HepG2 (cell line): ENCODE data around the gene ADAMTS13. TPM values are rescaled to one million over a fixed set of nuclear protein-coding genes. Genes with fewer than 3 reads are reported as not detected.

Source experiments
- ATAC-seq: fragments of 200-7000 bp; cut with Tn5 transposase; 3 replicates; pipeline ENCODE4 v1.9.1; 2020; ENCODE audit warnings: mild to moderate bottlenecking, moderate library complexity
- BruUV-seq: library from RNA; stranded (reverse); fragments of 400-500 nt; replicated peaks from 2 replicates; lab custom pipeline; 2021; lab: Mats Ljungman, UMichigan
- CTCF ChIA-PET: fragments of 300-600 bp; formaldehyde crosslinking; extraction: SDS; loops from one replicate; lab custom pipeline; 2021; ENCODE audit warnings: low total read pairs, inconsistent platforms, low intra/inter-chr PET ratio; lab: Yijun Ruan, JAX
- POLR2A ChIA-PET: fragments of 350-600 bp; sonication (Branson Sonifier 250); formaldehyde crosslinking; loops from one replicate; lab custom pipeline; 2020; ENCODE audit warnings: antibody characterized with exemption, inconsistent platforms; lab: Yijun Ruan, JAX
- DNase-seq: peaks from one replicate; pipeline ENCODE4 v3.0.0-alpha.2; 2015; ENCODE audit warnings: low spot score
- FAIRE-seq: peaks from 3 replicates; lab custom pipeline; 2011; peaks lifted over from hg19 to GRCh38; lab: Jason Lieb, UNC
- H2AFZ ChIP-seq: one replicate; pipeline ENCODE4 v1.6.1; 2011; ENCODE audit warnings: low read length, inconsistent platforms
- H3K27ac ChIP-seq: fragments of 300-600 bp; 3 replicates; pipeline ENCODE4 v1.8.0; 2011; ENCODE audit warnings: mixed run types, mild to moderate bottlenecking, mixed read lengths, low read length, inconsistent platforms; ENCODE audit not compliant: insufficient read depth; ENCODE audit errors: extremely low read length
- H3K27me3 ChIP-seq, 2 experiments: fragments of 200-600 bp in 1 of 2; 2 replicates in 1 of 2; 3 replicates in 1 of 2; pipeline versions ENCODE4 v1.6.0 to v1.8.0; 2011; ENCODE audit warnings: low read length in 2 of 2, mild to moderate bottlenecking in 2 of 2, moderate library complexity in 2 of 2, inconsistent platforms in 1 of 2; ENCODE audit not compliant: insufficient read depth in 2 of 2, control insufficient read depth in 1 of 2
- H3K36me3 ChIP-seq, 2 experiments: fragments of 200-600 bp in 1 of 2; replicated peaks in 1 of 2; 2 replicates in 1 of 2; 3 replicates in 1 of 2; pipeline versions ENCODE4 v1.5.1 to v1.8.0; 2011; ENCODE audit warnings: low read length in 2 of 2, inconsistent platforms in 1 of 2; ENCODE audit not compliant: insufficient read depth in 2 of 2, control insufficient read depth in 1 of 2
- H3K4me1 ChIP-seq: 2 replicates; pipeline ENCODE4 v1.5.1; 2012; ENCODE audit warnings: low read length, inconsistent platforms; ENCODE audit not compliant: insufficient read depth
- H3K4me2 ChIP-seq: 2 replicates; pipeline ENCODE4 v1.6.0; 2011; ENCODE audit warnings: low read depth, low read length, inconsistent platforms
- H3K4me3 ChIP-seq, 3 experiments: fragments of 200-600 bp in 1 of 3; sonication (generic), shearing (Covaris generic) in 1 of 3; replicated peaks in 1 of 3; 2 replicates each; pipeline ENCODE4 v1.5.1; 2011 to 2016; ENCODE audit warnings: low read length in 3 of 3, inconsistent platforms in 2 of 3, low read depth in 2 of 3, mild to moderate bottlenecking in 2 of 3, control low read depth in 1 of 3, mixed read lengths in 1 of 3; ENCODE audit not compliant: insufficient read depth in 1 of 3
- H3K79me2 ChIP-seq: one replicate; pipeline ENCODE4 v1.6.1; 2011; ENCODE audit warnings: low read length, inconsistent platforms; ENCODE audit not compliant: insufficient read depth
- H3K9ac ChIP-seq: 2 replicates; pipeline ENCODE4 v1.6.0; 2011; ENCODE audit warnings: mild to moderate bottlenecking, low read depth, low read length, inconsistent platforms; ENCODE audit not compliant: insufficient read depth
- H3K9me3 ChIP-seq: 2 replicates; pipeline ENCODE4 v1.5.1; 2012; ENCODE audit warnings: mild to moderate bottlenecking, low read length
- H4K20me1 ChIP-seq: 2 replicates; pipeline ENCODE4 v1.6.0; 2011; ENCODE audit warnings: inconsistent platforms, mild to moderate bottlenecking, low read length, moderate library complexity; ENCODE audit not compliant: insufficient read depth
- JARID2 ChIP-seq: sonication (generic); formaldehyde crosslinking; IDR thresholded peaks from 2 replicates; pipeline ENCODE4 v1.8.1; 2023; ENCODE audit warnings: missing genetic modification reagents, inconsistent platforms; ENCODE audit not compliant: insufficient replicate concordance
- JUN ChIP-seq: sonication (generic); formaldehyde crosslinking; IDR thresholded peaks from 2 replicates; pipeline ENCODE4 v1.4.0; 2020; ENCODE audit warnings: mild to moderate bottlenecking, missing genetic modification reagents
- KLF11 ChIP-seq: IDR thresholded peaks from 2 replicates; pipeline ENCODE4 v1.6.1; 2016; ENCODE audit warnings: missing compliant biosample characterization
- NCOA1 ChIP-seq: sonication (generic); formaldehyde crosslinking; IDR thresholded peaks from 2 replicates; pipeline ENCODE4 v1.9.0; 2021; ENCODE audit warnings: missing genetic modification reagents
- RCOR2 ChIP-seq: IDR thresholded peaks from 2 replicates; pipeline ENCODE4 v1.6.1; 2016; ENCODE audit warnings: missing biosample characterization, missing genetic modification reagents
- SP140L ChIP-seq: sonication (generic); formaldehyde crosslinking; IDR thresholded peaks from 2 replicates; pipeline ENCODE4 v1.4.0; 2020; ENCODE audit warnings: missing genetic modification reagents, borderline replicate concordance
- ZNF430 ChIP-seq: sonication (generic); formaldehyde crosslinking; IDR thresholded peaks from 2 replicates; pipeline ENCODE4 v1.9.0; 2021; ENCODE audit warnings: mild to moderate bottlenecking, missing genetic modification reagents
- ZNF496 ChIP-seq: sonication (generic); formaldehyde crosslinking; IDR thresholded peaks from 2 replicates; pipeline ENCODE4 v1.8.1; 2023; ENCODE audit warnings: mild to moderate bottlenecking, moderate library complexity, missing genetic modification reagents; ENCODE audit not compliant: insufficient replicate concordance
- ZSCAN22 ChIP-seq: sonication (generic); formaldehyde crosslinking; IDR thresholded peaks from 2 replicates; pipeline ENCODE4 v1.4.0; 2020; ENCODE audit warnings: mild to moderate bottlenecking, missing genetic modification reagents
- WGBS: methylation state at CpG from one replicate; pipeline ENCODE4 v1.1.6; 2017; ENCODE audit warnings: low lambda C conversion rate; 5-methylcytosine and 5-hydroxymethylcytosine counted together
- in situ Hi-C: cut with HindIII; loops from 2 replicates; pipeline ENCODE4 v1.10.0; 2017; ENCODE audit warnings: low pct_unique_long_range_greater_than_20kb; ENCODE audit not compliant: extremely low pct_ligation_motif_present
- intact Hi-C: fragments of 100-400 bp; cut with micrococcal nuclease; formaldehyde crosslinking; loops from one replicate; pipeline ENCODE4 v1.10.0; 2022; ENCODE audit not compliant: unreplicated experiment
- polyA plus RNA-seq, 8 experiments: library from polyadenylated mRNA; depleted of rRNA in 3 of 8; stranded (reverse) in 7 of 8; unstranded in 1 of 8; fragments of >200 nt; fragmentation: Illumina TruSeq in 4 of 8; extraction: Trizol in 4 of 8; gene quantifications; 2 replicates each; pipeline versions ENCODE4 v1.2.1 to v1.2.3, GENCODE V29; 2011 to 2016; ENCODE audit warnings: low read depth in 4 of 8, missing spikeins in 1 of 8, mixed read lengths in 1 of 8; ENCODE audit not compliant: insufficient read depth in 1 of 8
- total RNA-seq, 5 experiments: library from RNA; depleted of rRNA; stranded (reverse); fragments of >200 nt; fragmentation: Illumina TruSeq; extraction: Trizol; gene quantifications; 2 replicates each; pipeline ENCODE4 v1.2.3, GENCODE V29; 2016; ENCODE audit warnings: low read depth in 1 of 5
- TF ChIP-seq, protein P1 (sequence below): sonication (generic); formaldehyde crosslinking; IDR thresholded peaks from 2 replicates; pipeline ENCODE4 v1.4.0; 2020; ENCODE audit warnings: mild to moderate bottlenecking, low read depth, missing genetic modification reagents
- TF ChIP-seq, protein P2 (sequence below): sonication (generic); formaldehyde crosslinking; IDR thresholded peaks from 2 replicates; pipeline ENCODE4 v1.5.0; 2020; ENCODE audit warnings: mild to moderate bottlenecking, missing genetic modification reagents, borderline replicate concordance
- TF ChIP-seq, protein P3 (sequence below): sonication (generic); formaldehyde crosslinking; IDR thresholded peaks from 2 replicates; pipeline ENCODE4 v1.5.1; 2020; ENCODE audit warnings: mild to moderate bottlenecking, missing genetic modification reagents

ADAMTS13 gene
- total and polyA plus RNA-seq, 2 of the 13 experiments (the other 11 are each of a cell fraction or from before 2014, with no cell fraction given), result 0.91 to 4.5 TPM

DNA sequence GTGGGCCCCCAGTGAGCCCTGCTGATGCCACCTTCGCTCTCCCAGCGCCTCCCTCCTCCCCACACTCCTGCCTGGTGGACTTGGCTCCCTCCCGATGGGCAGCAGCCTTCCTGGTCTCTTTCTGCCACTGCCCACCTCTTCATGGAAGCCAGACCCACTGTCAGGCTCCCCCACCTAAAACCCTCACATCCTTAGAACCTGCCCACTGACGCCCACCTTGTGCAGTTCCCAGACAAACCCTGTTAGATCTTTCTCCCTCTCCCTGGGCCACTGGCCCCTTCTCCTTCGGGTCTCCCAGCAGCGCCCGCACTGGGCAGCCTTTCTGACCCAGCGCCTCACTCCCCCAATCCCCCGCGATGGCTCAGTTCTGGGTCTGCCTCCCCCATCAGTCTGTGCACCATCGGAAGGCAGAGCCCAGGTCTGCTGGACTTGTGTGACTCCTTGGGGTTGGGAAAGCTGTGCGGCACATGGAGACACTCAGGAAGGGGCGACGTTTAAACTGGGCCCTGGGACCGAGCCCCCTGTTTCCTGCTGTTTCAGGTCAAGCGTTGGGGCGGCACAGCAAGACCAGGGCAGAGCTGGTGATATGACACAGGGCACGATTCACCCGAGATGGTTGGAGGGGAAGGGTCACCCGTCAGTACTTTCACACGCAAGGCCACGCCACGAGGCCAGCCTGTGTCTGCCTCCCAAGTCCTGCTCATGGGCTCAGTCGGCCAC is 85.2 kb downstream of the ADAMTS13 start:
- H3K36me3 ChIP-seq, result no peaks in the 10 kb centered on the region
- no peaks in the 10 kb centered on the region for H4K20me1 ChIP-seq
- in situ Hi-C loops, result no loop called here
- no TSS peak for BruUV-seq
- H3K4me3 ChIP-seq, result peak overlapping the region in 1 of 3 experiments; percentile 30; a peak in 1 of 6 replicates
- no peak for FAIRE-seq
- ChIA-PET POLR2A (interaction anchor here (0.7 to 1.6 kb wide), 5 partner anchors 14 to 230 kb away, joined by 3 to 5 read pairs (median 4); partner anchors contain the start of genes CACFD1, MED22, RPL7A and SARDH), CTCF (no interaction called here)
- peaks cover 49% of the 10 kb centered on the region for H3K4me1 ChIP-seq
- no peak overlapping the region for H3K27ac ChIP-seq
- no peak for DNase-seq
- 64% methylated on average over 18 of the region's 24 CpGs for WGBS
- peaks cover 0 to 27% of the 10 kb centered on the region in 2 experiments; a peak in 3 of 5 replicates for H3K27me3 ChIP-seq
- no peak for ATAC-seq
- intact Hi-C loops, result no loop called here
- H3K9me3 ChIP-seq, result peaks cover 2% of the 10 kb centered on the region
- H2AFZ ChIP-seq, result no peak overlapping the region
- peak overlapping the region; percentile 60 for H3K4me2 ChIP-seq
- no peaks in the 10 kb centered on the region for H3K79me2 ChIP-seq
- no peak overlapping the region for H3K9ac ChIP-seq
- TF ChIP-seq ZNF430 (CRISPR knock-in tag), result no peak
- TF ChIP-seq, protein P1, sequence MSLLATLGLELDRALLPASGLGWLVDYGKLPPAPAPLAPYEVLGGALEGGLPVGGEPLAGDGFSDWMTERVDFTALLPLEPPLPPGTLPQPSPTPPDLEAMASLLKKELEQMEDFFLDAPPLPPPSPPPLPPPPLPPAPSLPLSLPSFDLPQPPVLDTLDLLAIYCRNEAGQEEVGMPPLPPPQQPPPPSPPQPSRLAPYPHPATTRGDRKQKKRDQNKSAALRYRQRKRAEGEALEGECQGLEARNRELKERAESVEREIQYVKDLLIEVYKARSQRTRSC, result no peak
- peak; percentile 92 for TF ChIP-seq ZSCAN22 (CRISPR knock-in tag)
- TF ChIP-seq, protein P2, sequence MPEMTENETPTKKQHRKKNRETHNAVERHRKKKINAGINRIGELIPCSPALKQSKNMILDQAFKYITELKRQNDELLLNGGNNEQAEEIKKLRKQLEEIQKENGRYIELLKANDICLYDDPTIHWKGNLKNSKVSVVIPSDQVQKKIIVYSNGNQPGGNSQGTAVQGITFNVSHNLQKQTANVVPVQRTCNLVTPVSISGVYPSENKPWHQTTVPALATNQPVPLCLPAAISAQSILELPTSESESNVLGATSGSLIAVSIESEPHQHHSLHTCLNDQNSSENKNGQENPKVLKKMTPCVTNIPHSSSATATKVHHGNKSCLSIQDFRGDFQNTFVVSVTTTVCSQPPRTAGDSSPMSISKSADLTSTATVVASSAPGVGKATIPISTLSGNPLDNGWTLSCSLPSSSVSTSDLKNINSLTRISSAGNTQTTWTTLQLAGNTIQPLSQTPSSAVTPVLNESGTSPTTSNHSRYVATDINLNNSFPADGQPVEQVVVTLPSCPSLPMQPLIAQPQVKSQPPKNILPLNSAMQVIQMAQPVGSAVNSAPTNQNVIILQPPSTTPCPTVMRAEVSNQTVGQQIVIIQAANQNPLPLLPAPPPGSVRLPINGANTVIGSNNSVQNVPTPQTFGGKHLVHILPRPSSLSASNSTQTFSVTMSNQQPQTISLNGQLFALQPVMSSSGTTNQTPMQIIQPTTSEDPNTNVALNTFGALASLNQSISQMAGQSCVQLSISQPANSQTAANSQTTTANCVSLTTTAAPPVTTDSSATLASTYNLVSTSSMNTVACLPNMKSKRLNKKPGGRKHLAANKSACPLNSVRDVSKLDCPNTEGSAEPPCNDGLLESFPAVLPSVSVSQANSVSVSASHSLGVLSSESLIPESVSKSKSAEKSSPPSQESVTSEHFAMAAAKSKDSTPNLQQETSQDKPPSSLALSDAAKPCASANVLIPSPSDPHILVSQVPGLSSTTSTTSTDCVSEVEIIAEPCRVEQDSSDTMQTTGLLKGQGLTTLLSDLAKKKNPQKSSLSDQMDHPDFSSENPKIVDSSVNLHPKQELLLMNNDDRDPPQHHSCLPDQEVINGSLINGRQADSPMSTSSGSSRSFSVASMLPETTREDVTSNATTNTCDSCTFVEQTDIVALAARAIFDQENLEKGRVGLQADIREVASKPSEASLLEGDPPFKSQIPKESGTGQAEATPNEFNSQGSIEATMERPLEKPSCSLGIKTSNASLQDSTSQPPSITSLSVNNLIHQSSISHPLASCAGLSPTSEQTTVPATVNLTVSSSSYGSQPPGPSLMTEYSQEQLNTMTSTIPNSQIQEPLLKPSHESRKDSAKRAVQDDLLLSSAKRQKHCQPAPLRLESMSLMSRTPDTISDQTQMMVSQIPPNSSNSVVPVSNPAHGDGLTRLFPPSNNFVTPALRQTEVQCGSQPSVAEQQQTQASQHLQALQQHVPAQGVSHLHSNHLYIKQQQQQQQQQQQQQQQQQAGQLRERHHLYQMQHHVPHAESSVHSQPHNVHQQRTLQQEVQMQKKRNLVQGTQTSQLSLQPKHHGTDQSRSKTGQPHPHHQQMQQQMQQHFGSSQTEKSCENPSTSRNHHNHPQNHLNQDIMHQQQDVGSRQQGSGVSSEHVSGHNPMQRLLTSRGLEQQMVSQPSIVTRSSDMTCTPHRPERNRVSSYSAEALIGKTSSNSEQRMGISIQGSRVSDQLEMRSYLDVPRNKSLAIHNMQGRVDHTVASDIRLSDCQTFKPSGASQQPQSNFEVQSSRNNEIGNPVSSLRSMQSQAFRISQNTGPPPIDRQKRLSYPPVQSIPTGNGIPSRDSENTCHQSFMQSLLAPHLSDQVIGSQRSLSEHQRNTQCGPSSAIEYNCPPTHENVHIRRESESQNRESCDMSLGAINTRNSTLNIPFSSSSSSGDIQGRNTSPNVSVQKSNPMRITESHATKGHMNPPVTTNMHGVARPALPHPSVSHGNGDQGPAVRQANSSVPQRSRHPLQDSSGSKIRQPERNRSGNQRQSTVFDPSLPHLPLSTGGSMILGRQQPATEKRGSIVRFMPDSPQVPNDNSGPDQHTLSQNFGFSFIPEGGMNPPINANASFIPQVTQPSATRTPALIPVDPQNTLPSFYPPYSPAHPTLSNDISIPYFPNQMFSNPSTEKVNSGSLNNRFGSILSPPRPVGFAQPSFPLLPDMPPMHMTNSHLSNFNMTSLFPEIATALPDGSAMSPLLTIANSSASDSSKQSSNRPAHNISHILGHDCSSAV (CRISPR knock-in tag), result no peak
- no peak for TF ChIP-seq JARID2 (CRISPR knock-in tag)
- TF ChIP-seq SP140L, result no peak
- TF ChIP-seq JUN (CRISPR knock-in tag), result no peak
- TF ChIP-seq KLF11 (CRISPR knock-in tag), result no peak
- no peak for TF ChIP-seq NCOA1 (CRISPR knock-in tag)
- TF ChIP-seq, protein P3, sequence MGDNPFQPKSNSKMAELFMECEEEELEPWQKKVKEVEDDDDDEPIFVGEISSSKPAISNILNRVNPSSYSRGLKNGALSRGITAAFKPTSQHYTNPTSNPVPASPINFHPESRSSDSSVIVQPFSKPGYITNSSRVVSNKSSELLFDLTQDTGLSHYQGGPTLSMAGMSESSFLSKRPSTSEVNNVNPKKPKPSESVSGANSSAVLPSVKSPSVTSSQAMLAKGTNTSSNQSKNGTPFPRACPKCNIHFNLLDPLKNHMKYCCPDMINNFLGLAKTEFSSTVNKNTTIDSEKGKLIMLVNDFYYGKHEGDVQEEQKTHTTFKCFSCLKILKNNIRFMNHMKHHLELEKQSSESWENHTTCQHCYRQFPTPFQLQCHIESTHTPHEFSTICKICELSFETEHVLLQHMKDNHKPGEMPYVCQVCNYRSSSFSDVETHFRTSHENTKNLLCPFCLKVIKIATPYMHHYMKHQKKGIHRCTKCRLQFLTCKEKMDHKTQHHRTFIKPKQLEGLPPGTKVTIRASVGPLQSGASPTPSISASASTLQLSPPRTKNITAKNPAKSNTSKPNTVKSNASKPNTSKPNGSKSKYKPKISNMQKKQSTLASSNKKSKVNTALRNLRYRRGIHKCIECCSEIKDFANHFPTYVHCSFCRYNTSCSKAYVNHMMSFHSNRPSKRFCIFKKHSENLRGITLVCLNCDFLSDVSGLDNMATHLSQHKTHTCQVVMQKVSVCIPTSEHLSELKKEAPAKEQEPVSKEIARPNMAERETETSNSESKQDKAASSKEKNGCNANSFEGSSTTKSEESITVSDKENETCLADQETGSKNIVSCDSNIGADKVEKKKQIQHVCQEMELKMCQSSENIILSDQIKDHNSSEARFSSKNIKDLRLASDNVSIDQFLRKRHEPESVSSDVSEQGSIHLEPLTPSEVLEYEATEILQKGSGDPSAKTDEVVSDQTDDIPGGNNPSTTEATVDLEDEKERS, result no peak
- TF ChIP-seq RCOR2 (CRISPR knock-in tag), result no peak
- TF ChIP-seq ZNF496, result no peak
